Mammary epithelial cell (primary cell): Measurements from ENCODE around the gene BRMS1L.

Source experiments
- CTCF ChIP-seq, 2 donors: IDR thresholded peaks in 1 of 2; conservative IDR thresholded peaks in 1 of 2; 2 replicates each; pipeline ENCODE4 v1.5.1; 2011 to 2012; ENCODE audit warnings: inconsistent platforms in 2 of 2, low read length in 2 of 2, mild to moderate bottlenecking in 2 of 2, control low read depth in 1 of 2, low read depth in 1 of 2; ENCODE audit not compliant: insufficient read depth in 1 of 2; ENCODE audit errors: extremely low read depth in 1 of 2
- EZH2 ChIP-seq: IDR thresholded peaks from 2 replicates; pipeline ENCODE4 v1.6.1; 2012; ENCODE audit warnings: low read length, inconsistent platforms, borderline replicate concordance

DNA sequence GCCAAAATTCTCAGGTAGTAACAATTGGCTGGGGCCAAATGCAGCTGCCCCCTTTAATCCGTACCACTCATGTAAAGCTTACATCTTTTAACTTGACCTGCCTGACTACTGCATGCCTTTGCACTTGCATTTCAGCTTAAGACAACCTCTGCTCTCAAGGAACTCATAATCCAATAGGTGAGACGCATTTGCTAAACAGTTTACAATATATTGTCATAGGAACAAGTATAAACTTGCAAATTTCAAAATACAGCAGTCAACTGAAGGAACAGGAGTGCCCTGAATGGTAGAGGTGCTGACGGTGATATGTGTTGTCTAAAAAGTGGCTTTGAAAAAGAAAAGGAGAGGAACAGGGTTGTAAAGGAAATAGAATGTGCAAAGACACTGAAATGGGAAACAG lies 3.6 kb upstream of the BRMS1L start:
- no peak for TF ChIP-seq EZH2
- TF ChIP-seq CTCF (conservative IDR thresholded peaks at IDR 0.05 in 1 of 2, IDR thresholded peaks at IDR 0.05 in 1 of 2; ENCODE audit: extremely low read depth in 1 of 2, insufficient read depth in 1 of 2, low read depth in 1 of 2, low read length in 2 of 2): no peak
